Measurements from ENCODE around the gene TWIST1. TPM values are rescaled to one million over a fixed set of nuclear protein-coding genes. Genes with fewer than 3 reads are reported as not detected.

Gene TWIST1
- total RNA-seq, 1 experiment from 2014 or later: 40.1 TPM

DNA sequence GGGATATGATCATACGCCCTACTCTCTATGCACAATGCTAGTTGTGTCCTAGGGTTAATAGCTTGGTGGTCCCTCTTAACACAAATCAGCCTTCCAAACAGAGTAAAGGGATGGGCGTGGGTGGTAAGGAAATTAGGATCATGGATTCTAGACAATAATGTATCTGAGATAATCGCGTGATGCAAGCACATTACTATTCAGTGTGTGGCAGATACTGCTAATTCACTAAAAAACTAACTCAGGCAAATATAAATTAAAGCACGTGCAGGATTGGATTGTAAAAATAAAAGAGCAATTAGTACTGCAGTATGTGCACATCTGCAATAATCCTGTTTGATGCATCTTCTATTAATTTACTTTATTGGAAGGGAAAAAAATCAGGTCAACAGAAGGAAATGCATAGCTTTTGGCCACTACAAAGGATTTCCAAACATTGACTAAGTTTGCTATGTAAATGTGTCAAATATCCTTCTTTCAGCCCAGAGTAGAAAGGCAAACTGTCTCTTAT is 22.0 kb downstream of the TWIST1 start:
- no peak for DNase-seq (ENCODE audit: low spot score)

- no peak for DNase-seq (ENCODE audit: low spot score)
Observed at GRCh38 chr7:19094598-19095352, 22.7 kb downstream of the TWIST1 start.

DNA sequence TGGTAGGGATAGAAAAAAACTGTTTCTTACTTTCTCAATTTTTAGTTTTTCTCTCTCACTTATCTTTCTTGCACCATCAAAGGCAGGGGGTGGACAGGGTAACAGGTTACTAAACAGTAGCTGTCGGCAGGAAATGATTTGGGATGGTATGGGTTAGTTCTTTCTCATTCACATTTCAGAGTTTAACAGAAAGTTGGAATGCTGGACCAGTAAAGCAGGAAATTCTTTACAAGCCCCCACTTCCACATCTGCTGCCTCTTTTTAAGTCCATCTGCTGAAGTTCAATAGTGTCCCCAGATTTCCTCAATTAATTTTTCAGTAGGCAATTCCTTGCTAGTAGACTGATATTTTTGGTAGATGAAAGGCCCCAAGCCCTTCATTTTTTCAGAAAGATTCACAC is 23.3 kb downstream of the TWIST1 start:
- DNase-seq (ENCODE audit: low spot score): no peak

- DNase-seq (ENCODE audit: low spot score): no peak
Observed at GRCh38 chr7:19091550-19092200, 25.8 kb downstream of the TWIST1 start.

- DNase-seq (ENCODE audit: low spot score): no peak
Observed at GRCh38 chr7:19090526-19090925, 26.9 kb downstream of the TWIST1 start.

DNA sequence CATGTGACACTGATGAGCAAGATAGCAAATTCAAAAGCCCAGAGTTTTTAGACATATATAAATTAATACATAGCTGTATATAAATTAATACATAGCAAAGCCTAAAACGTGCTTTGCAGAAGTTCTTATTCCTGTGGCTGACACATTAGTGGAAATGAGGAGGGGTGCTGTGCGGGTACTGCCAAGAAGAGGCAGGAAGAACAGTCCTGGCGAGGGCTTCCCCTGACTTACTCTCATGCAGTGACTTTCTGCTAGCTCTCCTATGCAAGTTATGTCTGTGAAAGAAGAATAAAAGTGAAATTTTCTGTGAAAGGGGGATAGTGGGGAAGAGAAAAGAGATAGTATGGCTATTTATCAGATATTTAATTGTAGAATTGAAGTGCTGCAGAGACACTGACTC is 27.6 kb downstream of the TWIST1 start:
- DNase-seq (ENCODE audit: low spot score): no peak

GRCh38 chr7:19089378-19089777 is 28.1 kb downstream of the TWIST1 start:
- DNase-seq (ENCODE audit: low spot score): no peak

- no peak for DNase-seq (ENCODE audit: low spot score)
Observed at GRCh38 chr7:19080093-19080492, 37.3 kb downstream of the TWIST1 start.

DNA sequence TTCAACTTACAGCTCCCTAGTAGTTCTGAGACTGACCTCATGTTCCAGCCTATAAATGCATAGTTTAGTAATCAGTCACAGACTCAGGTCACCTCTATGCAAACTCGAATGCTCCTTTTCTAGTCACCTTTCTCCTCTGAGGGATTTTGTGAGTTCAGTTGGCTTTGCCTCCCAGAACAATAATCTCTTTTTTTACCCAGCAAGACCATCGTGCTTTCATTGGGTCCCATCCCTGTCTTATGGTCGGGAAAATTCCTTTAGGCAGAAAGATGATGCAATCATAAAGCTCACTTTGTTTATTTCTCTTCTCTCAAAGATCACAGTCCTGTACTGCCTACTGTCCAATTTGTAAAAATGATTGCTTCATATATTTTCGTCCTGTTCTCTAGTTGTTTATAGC is 38.4 kb downstream of the TWIST1 start:
- peak; percentile 83 for DNase-seq (ENCODE audit: low spot score)

- DNase-seq (ENCODE audit: low spot score): no peak
Observed at GRCh38 chr7:19069842-19070241, 47.6 kb downstream of the TWIST1 start.

DNA sequence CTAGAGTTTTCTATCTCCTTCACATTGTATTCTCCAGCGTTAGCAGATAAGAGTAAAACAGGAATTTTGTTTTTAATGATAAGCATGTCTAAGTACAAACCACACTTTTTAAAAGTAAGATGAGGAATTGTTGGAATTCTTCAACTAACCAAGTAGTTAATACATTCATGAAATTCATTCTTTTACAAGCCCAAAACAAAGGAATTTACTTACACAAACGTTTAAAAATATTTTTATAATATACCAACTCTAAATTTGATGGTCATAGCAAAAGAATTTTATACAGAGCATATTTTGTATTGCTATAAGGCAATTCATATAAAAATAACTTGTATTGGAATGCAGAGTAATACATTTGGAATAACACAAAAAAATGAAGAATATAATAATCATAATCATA is 51.3 kb downstream of the TWIST1 start:
- no peak for DNase-seq (ENCODE audit: low spot score)

Other genes starting within 250 kb of the TWIST1 start
- gene FERD3L, start 27.8 kb upstream of the TWIST1 start, total RNA-seq (2014; rRNA removed; shearing (Covaris generic)): not detected in 2 replicates

All from H4 (cell line).